Small intestine (tissue), 7 donors: ENCODE measurements around the gene GABRD. TPM values are rescaled to one million over a fixed set of nuclear protein-coding genes. Genes with fewer than 3 reads are reported as not detected.

Source experiments
- DNase-seq, 2 donors: peaks; one replicate each; pipeline versions ENCODE4 v3.0.0 to v3.0.0-alpha.2; 2013
- FAIRE-seq: peaks from 2 replicates; lab custom pipeline; 2012; peaks lifted over from hg19 to GRCh38; lab: Jason Lieb, UNC
- H3K27ac ChIP-seq, 3 donors: one replicate each; pipeline ENCODE4 v1.5.1; 2013; ENCODE audit warnings: low read length in 2 of 3, mild to moderate bottlenecking in 2 of 3, control low read depth in 1 of 3, inconsistent platforms in 1 of 3, low read depth in 1 of 3, moderate library complexity in 1 of 3
- H3K27me3 ChIP-seq, 3 donors: one replicate each; pipeline ENCODE4 v1.6.1; 2013; ENCODE audit warnings: low read length in 3 of 3, inconsistent platforms in 1 of 3; ENCODE audit not compliant: control insufficient read depth in 3 of 3, insufficient read depth in 3 of 3
- H3K36me3 ChIP-seq, 3 donors: one replicate each; pipeline ENCODE4 v1.6.1; 2013; ENCODE audit warnings: low read length in 3 of 3, inconsistent platforms in 1 of 3, low read depth in 1 of 3, mild to moderate bottlenecking in 1 of 3, moderate library complexity in 1 of 3; ENCODE audit not compliant: control insufficient read depth in 3 of 3, insufficient read depth in 2 of 3
- H3K4me1 ChIP-seq, 3 donors: one replicate each; pipeline ENCODE4 v1.6.1; 2013; ENCODE audit warnings: low read length in 2 of 3, inconsistent platforms in 1 of 3, low read depth in 1 of 3, mild to moderate bottlenecking in 1 of 3, moderate library complexity in 1 of 3; ENCODE audit not compliant: control insufficient read depth in 3 of 3, insufficient read depth in 2 of 3
- H3K4me3 ChIP-seq, 3 donors: one replicate each; pipeline ENCODE4 v1.5.1; 2013; ENCODE audit warnings: low read length in 3 of 3, control low read depth in 1 of 3, inconsistent platforms in 1 of 3, low read depth in 1 of 3, mild to moderate bottlenecking in 1 of 3, moderate library complexity in 1 of 3
- H3K9me3 ChIP-seq, 2 donors: one replicate each; pipeline ENCODE4 v1.6.1; 2013; ENCODE audit warnings: low read depth in 1 of 2, low read length in 1 of 2; ENCODE audit not compliant: control insufficient read depth in 2 of 2, insufficient read depth in 1 of 2
- WGBS, 3 donors: extraction: QIAGEN DNeasy Blood & Tissue Kit; methylation state at CpG; one replicate each; pipeline ENCODE4 v1.1.7; 2013; 5-methylcytosine and 5-hydroxymethylcytosine counted together
- polyA plus RNA-seq, 4 donors: library from polyadenylated mRNA; stranded (reverse) in 3 of 4; unstranded in 1 of 4; fragments of 200-250 nt in 3 of 4; fragments of 120-200 nt in 1 of 4; gene quantifications; one replicate each; pipeline versions ENCODE4 v1.2.1 to v1.2.3, GENCODE V29; 2013
- donor health status: healthy with polysubstance abuse.
- donor health status: control.
- donor health status: control.
- donor health status: Bipolar disorder and iron deficiency.
- donor health status: healthy.

GABRD gene
- polyA plus RNA-seq, 4 donors, result 0.40 to 0.55 TPM; not detected in 2

DNA sequence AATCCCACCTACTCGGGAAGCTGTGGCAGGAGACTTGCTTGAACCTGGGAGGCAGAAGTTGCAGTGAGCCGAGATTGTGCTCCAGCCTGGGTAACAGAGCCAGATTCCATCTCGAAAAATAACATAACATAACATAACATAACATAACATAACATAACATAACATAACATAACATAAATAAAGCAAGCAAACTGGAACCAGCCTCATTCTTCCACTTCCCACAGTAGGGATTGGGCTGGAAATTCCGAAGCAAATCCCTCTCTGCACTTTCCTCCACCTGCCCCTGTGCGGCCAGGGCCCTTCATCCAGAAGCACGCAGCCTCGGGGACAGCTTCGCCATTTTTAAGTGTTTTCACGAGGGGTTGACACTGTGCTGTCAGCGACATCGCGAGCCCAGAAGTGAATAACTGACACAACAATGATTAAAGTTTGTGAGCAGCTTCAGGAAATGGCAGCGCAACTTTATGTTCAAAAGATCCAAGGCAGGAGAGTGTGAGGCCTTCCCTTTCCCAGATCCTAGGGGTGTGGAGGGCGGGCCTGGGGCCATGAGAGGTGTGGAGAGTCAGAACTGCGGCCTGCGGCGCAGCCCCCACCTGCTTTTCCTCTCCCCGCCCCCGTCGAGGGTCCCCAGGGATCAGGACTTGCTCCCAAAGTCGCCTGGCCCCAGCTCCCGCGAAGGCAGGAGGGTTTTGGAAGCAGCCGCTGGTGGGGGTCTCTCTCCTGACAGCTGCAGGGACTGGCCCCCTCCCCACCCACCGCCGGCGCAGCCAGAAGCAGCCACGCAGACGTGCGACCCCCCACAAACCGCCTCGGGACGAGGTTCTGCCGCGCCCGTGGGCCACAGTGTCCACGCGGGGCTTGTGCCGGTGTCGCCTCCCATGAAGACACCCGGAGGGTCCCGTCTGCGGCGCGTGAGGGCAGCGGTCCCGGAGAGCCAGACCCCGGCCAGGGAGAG lies 651 bp upstream of the GABRD start:
- no peak overlapping the region for H3K27ac ChIP-seq
- FAIRE-seq, result no peak
- H3K36me3 ChIP-seq, result no peaks in the 10 kb centered on the region
- peaks cover 3 to 65% (median 33%) of the 10 kb centered on the region in 3 donors for H3K27me3 ChIP-seq
- H3K4me3 ChIP-seq, result no peak overlapping the region
- no peak for DNase-seq
- no peaks in the 10 kb centered on the region for H3K9me3 ChIP-seq
- WGBS, 3 donors, result 8 to 16% (median 13%) methylated on average over 38 to 48 of the region's 48 CpGs
- peaks cover 0 to 3% (median 3%) of the 10 kb centered on the region in 3 donors for H3K4me1 ChIP-seq

- H3K27me3 ChIP-seq, result peaks cover 3 to 59% (median 30%) of the 10 kb centered on the region in 3 donors
- FAIRE-seq, result no peak
- WGBS, 3 donors, result 13 to 16% (median 13%) methylated on average over 40 to 61 of the region's 61 CpGs
Observed at GRCh38 chr1:2019571-2020309, 595 bp downstream of the GABRD start.

DNA sequence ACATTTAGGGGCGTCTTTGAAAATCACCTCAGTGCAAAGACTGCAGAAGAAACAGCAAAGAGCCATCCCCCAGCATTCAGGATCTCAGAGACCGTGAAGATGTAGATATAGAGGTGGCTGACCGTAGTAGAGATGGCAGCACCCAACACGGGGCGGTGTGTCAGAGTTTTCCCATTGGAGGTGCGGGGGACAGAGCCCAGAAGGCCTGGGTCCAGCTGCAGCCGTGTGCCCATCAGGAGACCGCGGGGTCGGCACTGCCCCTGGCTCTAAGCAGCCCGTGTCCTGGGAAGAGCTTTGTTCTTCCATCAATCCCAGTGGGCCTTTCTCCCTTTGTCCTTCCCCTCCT lies 1.1 kb downstream of the GABRD start:
- DNase-seq (no peak), FAIRE-seq (no peak)
- H3K4me1 ChIP-seq, result peaks cover 0 to 6% (median 3%) of the 10 kb centered on the region in 3 donors
- no peak overlapping the region for H3K27ac ChIP-seq
- H3K9me3 ChIP-seq, result no peaks in the 10 kb centered on the region
- WGBS, 3 donors, result 73 to 87% (median 82%) methylated on average over 7 to 11 of the region's 11 CpGs
- H3K4me3 ChIP-seq, result no peak overlapping the region
- no peaks in the 10 kb centered on the region for H3K36me3 ChIP-seq
- H3K27me3 ChIP-seq, result peaks cover 3 to 55% (median 27%) of the 10 kb centered on the region in 3 donors

More at GRCh38 chr1:2019571-2020309, 595 bp downstream of the GABRD start:
- Histone ChIP-seq H3K36me3 (no peaks in the 10 kb centered on the region), H3K4me3 (peak overlapping the region in 1 of 3 donors; percentile 28), H3K9me3 (no peaks in the 10 kb centered on the region), H3K27ac (no peak overlapping the region), H3K4me1 (peaks cover 0 to 3% (median 3%) of the 10 kb centered on the region in 3 donors)
- DNase-seq, result peak in 1 of 2 donors; percentile 53

- Histone ChIP-seq H3K4me3 (no peak overlapping the region), H3K36me3 (no peaks in the 10 kb centered on the region), H3K4me1 (peaks cover 0 to 6% (median 3%) of the 10 kb centered on the region in 3 donors), H3K9me3 (no peaks in the 10 kb centered on the region), H3K27me3 (peaks cover 3 to 45% (median 22%) of the 10 kb centered on the region in 3 donors), H3K27ac (no peak overlapping the region)
- DNase-seq (no peak), FAIRE-seq (no peak)
- 86 to 92% (median 87%) methylated on average over 17 to 25 of the region's 25 CpGs for WGBS, 3 donors
Observed at GRCh38 chr1:2021550-2021949, 2.4 kb downstream of the GABRD start.

DNA sequence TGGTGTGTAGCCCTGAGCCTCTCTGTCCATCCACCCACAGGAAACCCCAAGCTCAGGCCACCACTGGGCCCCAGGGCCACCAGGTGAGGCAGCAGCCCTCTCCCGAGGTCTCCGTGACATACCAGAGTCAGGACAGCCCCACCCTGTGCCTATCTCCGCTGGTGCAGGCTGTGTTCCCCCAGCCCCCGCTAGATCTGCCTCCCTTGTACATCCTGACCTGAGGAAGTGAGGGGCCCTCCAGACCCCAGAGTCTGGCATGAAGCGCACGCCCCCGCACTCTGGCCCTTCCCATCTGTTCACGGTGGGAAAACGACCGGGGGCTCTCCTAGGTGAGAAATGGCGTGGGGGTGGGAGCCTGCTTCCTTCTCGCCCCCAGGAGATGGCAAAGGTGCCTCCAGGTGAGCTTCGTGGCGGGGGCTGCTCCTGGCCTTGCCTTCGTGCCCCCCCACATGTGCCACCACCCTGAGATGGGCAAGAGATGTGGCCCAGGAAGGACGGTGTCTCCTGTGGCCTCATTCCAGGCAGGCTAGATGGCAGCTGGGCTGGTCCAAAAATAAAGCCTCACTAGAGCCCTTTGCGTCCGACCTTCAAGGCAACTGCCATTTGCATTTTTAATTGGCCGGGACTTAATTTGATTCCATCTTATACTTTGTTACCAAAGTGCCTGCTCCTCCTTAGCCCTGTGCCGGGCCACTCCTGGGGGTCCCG lies 3.1 kb downstream of the GABRD start:
- Histone ChIP-seq H3K4me3 (no peak overlapping the region), H3K9me3 (no peaks in the 10 kb centered on the region), H3K27me3 (peaks cover 3 to 41% (median 22%) of the 10 kb centered on the region in 3 donors), H3K4me1 (peaks cover 0 to 6% (median 3%) of the 10 kb centered on the region in 3 donors), H3K27ac (no peak overlapping the region), H3K36me3 (no peaks in the 10 kb centered on the region)
- DNase-seq (no peak), FAIRE-seq (no peak)
- 71 to 76% (median 71%) methylated on average over 20 to 21 of the region's 21 CpGs for WGBS, 3 donors

DNA sequence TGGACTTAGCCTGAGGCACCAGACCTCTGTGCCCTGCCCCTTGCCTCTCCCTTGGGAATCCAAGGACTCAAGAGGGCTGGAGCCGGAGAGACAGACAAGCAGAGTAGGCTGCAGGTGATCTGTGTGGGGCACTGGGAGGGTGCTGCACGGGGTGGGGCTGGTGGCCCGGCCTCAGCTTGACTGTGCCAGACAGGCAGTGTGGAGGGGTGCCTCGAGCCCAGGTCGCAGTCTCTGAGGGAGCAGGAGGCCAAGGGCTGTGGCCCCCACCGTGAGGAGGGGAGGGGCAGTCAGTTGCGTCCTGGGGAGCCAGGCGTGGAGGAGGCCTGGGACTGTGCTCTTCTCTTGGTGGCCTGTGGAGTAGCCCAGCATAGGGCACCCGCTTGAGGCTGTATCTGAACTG lies 4.0 kb downstream of the GABRD start:
- WGBS, 3 donors, result 14 to 65% (median 33%) methylated on average over 7 to 9 of the region's 9 CpGs
- H3K27ac ChIP-seq, result no peak overlapping the region
- no peaks in the 10 kb centered on the region for H3K36me3 ChIP-seq
- H3K4me3 ChIP-seq, result no peak overlapping the region
- peaks cover 0 to 6% (median 3%) of the 10 kb centered on the region in 3 donors for H3K4me1 ChIP-seq
- H3K9me3 ChIP-seq, result no peaks in the 10 kb centered on the region
- peaks cover 3 to 31% (median 22%) of the 10 kb centered on the region in 3 donors for H3K27me3 ChIP-seq
- FAIRE-seq, result no peak
- peak in 1 of 2 donors; percentile 14 for DNase-seq

DNA sequence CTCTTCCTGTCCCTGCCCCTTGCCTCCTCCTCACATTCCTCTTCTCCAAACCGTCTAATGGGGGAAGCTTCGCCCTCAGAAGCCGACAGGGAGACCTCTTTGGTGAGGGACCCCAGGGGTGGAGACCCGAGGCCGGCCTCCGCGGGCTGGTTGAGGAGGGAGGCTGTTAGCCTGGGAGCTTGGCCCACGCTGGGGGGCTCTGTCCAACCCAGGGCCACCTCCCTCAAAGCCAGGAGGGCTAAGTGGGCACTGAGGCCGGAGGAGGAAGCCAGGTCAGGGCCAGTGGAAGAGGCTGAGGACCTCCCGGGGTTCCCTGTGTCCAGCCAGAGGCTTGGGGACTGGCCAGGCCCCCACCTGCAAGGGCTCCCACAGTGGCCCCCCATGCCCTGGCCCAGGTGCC lies 5.3 kb downstream of the GABRD start:
- Histone ChIP-seq H3K4me3 (no peak overlapping the region), H3K27me3 (peaks cover 3 to 23% (median 22%) of the 10 kb centered on the region in 3 donors), H3K36me3 (no peaks in the 10 kb centered on the region), H3K27ac (no peak overlapping the region), H3K9me3 (no peaks in the 10 kb centered on the region), H3K4me1 (peaks cover 0 to 3% (median 0%) of the 10 kb centered on the region in 3 donors)
- FAIRE-seq (no peak), DNase-seq (no peak)
- WGBS, 3 donors, result 88 to 90% (median 90%) methylated on average over 10 of the region's 10 CpGs

DNA sequence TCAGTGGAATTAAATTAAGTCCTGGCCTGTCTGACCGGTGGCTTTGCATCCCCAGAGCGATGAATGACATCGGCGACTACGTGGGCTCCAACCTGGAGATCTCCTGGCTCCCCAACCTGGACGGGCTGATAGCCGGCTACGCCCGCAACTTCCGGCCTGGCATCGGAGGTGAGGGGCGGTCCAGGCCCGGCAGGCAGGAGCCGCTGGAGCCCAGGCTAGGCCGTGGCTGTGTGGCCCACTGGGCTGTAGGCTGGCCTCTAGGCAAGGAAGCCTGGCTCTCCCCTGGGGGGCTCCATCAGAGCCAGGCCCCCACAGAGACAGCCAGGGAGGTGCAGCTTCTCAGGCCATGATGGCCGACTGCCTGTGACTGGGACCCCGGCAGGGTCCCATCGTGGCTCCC lies 5.7 kb downstream of the GABRD start:
- no peak for DNase-seq
- Histone ChIP-seq H3K27ac (no peak overlapping the region), H3K4me1 (peaks cover 0 to 3% (median 0%) of the 10 kb centered on the region in 3 donors), H3K36me3 (no peaks in the 10 kb centered on the region), H3K4me3 (no peak overlapping the region), H3K27me3 (peaks cover 3 to 20% (median 20%) of the 10 kb centered on the region in 3 donors), H3K9me3 (no peaks in the 10 kb centered on the region)
- FAIRE-seq, result no peak
- WGBS, 3 donors, result 89 to 91% (median 91%) methylated on average over 18 of the region's 18 CpGs
